GM12878 (cell line): ENCODE results near the gene SORCS2. TPM values are rescaled to one million over a fixed set of nuclear protein-coding genes. Genes with fewer than 3 reads are reported as not detected.

Experiments
- ATAC-seq: fragments of 200-7000 bp; cut with Tn5 transposase; 3 replicates; pipeline ENCODE4 v1.9.1; 2020; ENCODE audit warnings: mild to moderate bottlenecking, moderate library complexity
- BruUV-seq: library from RNA; stranded (reverse); fragments of 400-500 nt; replicated peaks from 2 replicates; lab custom pipeline; 2021; lab: Mats Ljungman, UMichigan
- CTCF ChIA-PET: fragments of 300-600 bp; sonication (Branson Sonifier 250); formaldehyde crosslinking; extraction: SDS; loops from one replicate; lab custom pipeline; 2021; ENCODE audit warnings: inconsistent platforms; lab: Yijun Ruan, JAX
- POLR2A ChIA-PET: fragments of 350-600 bp; formaldehyde crosslinking; extraction: SDS; loops from one replicate; lab custom pipeline; 2021; ENCODE audit warnings: inconsistent platforms; lab: Charles Lee
- RAD21 ChIA-PET: fragments of 300-600 bp; sonication (Branson Sonifier 250); formaldehyde crosslinking; loops from one replicate; lab custom pipeline; 2023; ENCODE audit warnings: antibody characterized with exemption; ENCODE audit not compliant: unreplicated experiment; lab: Charles Lee
- SMC1A ChIA-PET: fragments of 300-600 bp; sonication (Branson Sonifier 250); formaldehyde crosslinking; loops from one replicate; lab custom pipeline; 2023; ENCODE audit not compliant: unreplicated experiment, uncharacterized antibody; lab: Charles Lee
- DNase-seq: peaks from one replicate; pipeline ENCODE4 v3.0.0-alpha.2; 2011; ENCODE audit warnings: low read depth, low spot score
- FAIRE-seq: peaks from 3 replicates; lab custom pipeline; 2011; peaks lifted over from hg19 to GRCh38; lab: Jason Lieb, UNC
- H2AFZ ChIP-seq: 2 replicates; pipeline ENCODE4 v1.6.0; 2011; ENCODE audit warnings: low read depth, low read length, control low read depth; ENCODE audit not compliant: control insufficient read depth
- H3K27ac ChIP-seq: 2 replicates; pipeline ENCODE4 v1.5.1; 2011; ENCODE audit warnings: control low read depth; ENCODE audit not compliant: control insufficient read depth, insufficient read depth
- H3K27me3 ChIP-seq, 2 experiments: replicated peaks in 1 of 2; 2 replicates each; pipeline versions ENCODE4 v1.6.0 to v1.6.1; 2011; ENCODE audit warnings: low read length in 1 of 2; ENCODE audit not compliant: control insufficient read depth in 2 of 2, insufficient read depth in 2 of 2
- H3K36me3 ChIP-seq, 2 experiments: 2 replicates each; pipeline ENCODE4 v1.5.1; 2011; ENCODE audit warnings: low read length in 1 of 2; ENCODE audit not compliant: control insufficient read depth in 2 of 2, insufficient read depth in 2 of 2
- H3K4me1 ChIP-seq: 2 replicates; pipeline ENCODE4 v1.6.1; 2011; ENCODE audit warnings: mild to moderate bottlenecking, low read length, moderate library complexity, mixed read lengths; ENCODE audit not compliant: control insufficient read depth, insufficient read depth
- H3K4me2 ChIP-seq: 2 replicates; pipeline ENCODE4 v1.6.0; 2011; ENCODE audit warnings: control low read depth; ENCODE audit not compliant: control insufficient read depth, insufficient read depth
- H3K4me3 ChIP-seq: fragments of 200-600 bp; sonication (generic); 2 replicates; pipeline ENCODE4 v1.5.1; 2016
- H3K79me2 ChIP-seq: 2 replicates; pipeline ENCODE4 v1.6.0; 2011; ENCODE audit warnings: low read length; ENCODE audit not compliant: control insufficient read depth, insufficient read depth
- H3K9ac ChIP-seq: 2 replicates; pipeline ENCODE4 v1.8.0; 2011; ENCODE audit warnings: low read length, control low read depth, mixed read lengths; ENCODE audit not compliant: control insufficient read depth, insufficient read depth
- H3K9me3 ChIP-seq: replicated peaks from 3 replicates; pipeline ENCODE4 v1.5.1; 2011; ENCODE audit warnings: mild to moderate bottlenecking, low read length; ENCODE audit not compliant: control insufficient read depth, insufficient read depth
- H4K20me1 ChIP-seq: 2 replicates; pipeline ENCODE4 v1.6.0; 2011; ENCODE audit not compliant: control insufficient read depth, insufficient read depth
- CHD4 ChIP-seq: fragments of 200-600 bp; sonication (generic); IDR thresholded peaks from 2 replicates; pipeline ENCODE4 v1.6.1; 2016; ENCODE audit warnings: mild to moderate bottlenecking
- MEF2B ChIP-seq: fragments of 450-650 bp; IDR thresholded peaks from 2 replicates; pipeline ENCODE4 v1.6.1; 2018; ENCODE audit warnings: mild to moderate bottlenecking, moderate library complexity; ENCODE audit not compliant: partially characterized antibody, poor library complexity, severe bottlenecking
- NBN ChIP-seq: fragments of 450-650 bp; IDR thresholded peaks from 2 replicates; pipeline ENCODE4 v1.6.1; 2016
- NFXL1 ChIP-seq: fragments of 450-650 bp; IDR thresholded peaks from 2 replicates; pipeline ENCODE4 v1.6.1; 2017; ENCODE audit warnings: antibody characterized with exemption, mild to moderate bottlenecking, borderline replicate concordance
- NFYB ChIP-seq: IDR thresholded peaks from 2 replicates; pipeline ENCODE4 v1.6.1; 2011; ENCODE audit warnings: low read depth, mild to moderate bottlenecking, low read length, improper control_type of control experiment, moderate library complexity; ENCODE audit not compliant: insufficient read depth
- NR2C1 ChIP-seq: fragments of 450-650 bp; IDR thresholded peaks from 2 replicates; pipeline ENCODE4 v1.6.1; 2017; ENCODE audit warnings: antibody characterized with exemption, mild to moderate bottlenecking, moderate library complexity
- POLR2A ChIP-seq: IDR thresholded peaks from 2 replicates; pipeline ENCODE4 v1.6.1; 2011; ENCODE audit warnings: low read depth, mild to moderate bottlenecking, low read length
- POLR2AphosphoS5 ChIP-seq: IDR thresholded peaks from 2 replicates; pipeline ENCODE4 v1.6.1; 2011; ENCODE audit warnings: mild to moderate bottlenecking, low read length, inconsistent platforms
- TBL1XR1 ChIP-seq: IDR thresholded peaks from 2 replicates; pipeline ENCODE4 v1.6.1; 2012; ENCODE audit warnings: low read depth, low read length, improper control_type of control experiment
- TCF12 ChIP-seq: IDR thresholded peaks from 2 replicates; pipeline ENCODE4 v1.6.1; 2011; ENCODE audit warnings: low read depth, mild to moderate bottlenecking, low read length
- TCF3 ChIP-seq: IDR thresholded peaks from 2 replicates; pipeline ENCODE4 v1.6.1; 2012; ENCODE audit warnings: low read depth, mild to moderate bottlenecking, low read length, borderline replicate concordance; ENCODE audit not compliant: insufficient read depth
- WGBS: methylation state at CpG from one replicate; pipeline ENCODE4 v1.1.6; 2016; ENCODE audit warnings: low lambda C conversion rate; ENCODE audit not compliant: insufficient replicate concordance, insufficient coverage; ENCODE audit errors: missing lambda C conversion rate; 5-methylcytosine and 5-hydroxymethylcytosine counted together
- in situ Hi-C: fragments of 300-500 bp; cut with MboI; formaldehyde crosslinking; loops from 9 replicates; pipeline ENCODE4 v1.14.3; 2018; ENCODE audit warnings: mixed read lengths
- intact Hi-C: fragments of 100-400 bp; cut with micrococcal nuclease; formaldehyde crosslinking; loops from one replicate; pipeline ENCODE4 v1.14.2; 2022; ENCODE audit not compliant: unreplicated experiment
- polyA plus RNA-seq, 11 experiments: library from polyadenylated mRNA; depleted of rRNA in 4 of 11; unstranded in 6 of 11; stranded (reverse) in 5 of 11; fragments of >200 nt; fragmentation: Nextera tagmentation in 4 of 11; fragmentation: Illumina TruSeq in 1 of 11; extraction: Ambion mirVana in 4 of 11; extraction: Trizol in 1 of 11; gene quantifications; 1 replicate in 1 of 11; 2 replicates in 10 of 11; pipeline versions ENCODE4 v1.2.1 to v1.2.3, GENCODE V29; 2011 to 2016; ENCODE audit warnings: inconsistent platforms in 2 of 11, missing spikeins in 2 of 11, low read depth in 1 of 11
- total RNA-seq, 4 experiments: library from RNA; depleted of rRNA in 3 of 4; stranded (reverse); fragments of >200 nt in 3 of 4; fragmentation: Illumina TruSeq in 1 of 4; extraction: Trizol in 1 of 4; gene quantifications; 2 replicates each; pipeline versions ENCODE4 v1.2.1 to v1.2.3, GENCODE V29; 2013 to 2021
- TF ChIP-seq, protein P1 (sequence below): fragments of 150-350 bp; IDR thresholded peaks from 2 replicates; pipeline ENCODE4 v1.6.1; 2014; ENCODE audit warnings: mild to moderate bottlenecking, low read depth, low read length
- TF ChIP-seq, protein P2 (sequence below): fragments of 450-650 bp; IDR thresholded peaks from 2 replicates; pipeline ENCODE4 v1.6.1; 2017; ENCODE audit warnings: mild to moderate bottlenecking, low read depth, inconsistent platforms; ENCODE audit not compliant: poor library complexity, severe bottlenecking

SORCS2 gene
- total and polyA plus RNA-seq, 10 of the 15 experiments (the other 5 are each of a cell fraction or from before 2014, with no cell fraction given), result 0.01 to 0.15 (median 0.05) TPM; not detected in 5

DNA sequence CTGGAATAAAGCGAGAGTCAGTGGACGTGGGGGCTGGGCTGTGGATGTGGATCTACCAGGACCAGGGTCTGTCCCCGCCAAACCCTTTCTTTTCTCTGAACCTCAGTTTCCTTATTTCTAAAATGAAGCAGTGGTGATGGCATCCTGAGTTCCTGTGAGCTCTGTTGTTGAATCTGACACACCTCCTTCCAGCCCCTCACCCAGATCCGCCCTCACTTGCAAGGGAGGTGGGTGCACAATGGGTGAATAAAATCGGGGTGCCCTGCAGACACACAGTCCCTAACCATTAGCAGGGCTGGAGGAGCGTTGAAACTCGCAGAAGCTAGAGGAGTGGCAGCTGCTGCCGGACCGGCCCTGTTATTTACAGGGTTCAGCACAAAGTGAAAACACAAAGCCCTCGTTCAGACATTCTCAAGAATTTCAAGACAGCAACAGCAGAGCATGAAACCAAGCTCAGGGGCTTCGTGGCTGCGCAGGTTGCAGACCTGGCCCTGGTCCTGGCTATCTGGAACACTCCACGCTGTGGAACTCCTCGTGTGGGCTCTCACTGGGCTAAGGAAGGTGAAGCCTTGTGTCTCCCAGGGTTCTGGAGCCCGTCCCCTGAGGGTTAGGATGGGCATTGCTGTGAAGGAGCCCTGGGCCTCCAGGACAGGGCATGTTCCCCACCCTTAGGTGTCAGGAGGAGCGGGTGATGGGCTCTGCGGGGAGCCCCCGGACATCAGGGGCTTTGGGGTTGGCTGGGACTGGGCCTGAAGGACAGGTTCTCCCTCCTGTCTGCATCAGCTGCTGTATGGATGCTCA lies 199.5 kb downstream of the SORCS2 start (continued):
- TF ChIP-seq, protein P1, sequence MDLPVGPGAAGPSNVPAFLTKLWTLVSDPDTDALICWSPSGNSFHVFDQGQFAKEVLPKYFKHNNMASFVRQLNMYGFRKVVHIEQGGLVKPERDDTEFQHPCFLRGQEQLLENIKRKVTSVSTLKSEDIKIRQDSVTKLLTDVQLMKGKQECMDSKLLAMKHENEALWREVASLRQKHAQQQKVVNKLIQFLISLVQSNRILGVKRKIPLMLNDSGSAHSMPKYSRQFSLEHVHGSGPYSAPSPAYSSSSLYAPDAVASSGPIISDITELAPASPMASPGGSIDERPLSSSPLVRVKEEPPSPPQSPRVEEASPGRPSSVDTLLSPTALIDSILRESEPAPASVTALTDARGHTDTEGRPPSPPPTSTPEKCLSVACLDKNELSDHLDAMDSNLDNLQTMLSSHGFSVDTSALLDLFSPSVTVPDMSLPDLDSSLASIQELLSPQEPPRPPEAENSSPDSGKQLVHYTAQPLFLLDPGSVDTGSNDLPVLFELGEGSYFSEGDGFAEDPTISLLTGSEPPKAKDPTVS, result no peak
- TF ChIP-seq NFYB (no peak), NR2C1 (no peak), NFXL1 (no peak), TCF3 (no peak), POLR2AphosphoS5 (no peak), TCF12 (no peak)

DNA sequence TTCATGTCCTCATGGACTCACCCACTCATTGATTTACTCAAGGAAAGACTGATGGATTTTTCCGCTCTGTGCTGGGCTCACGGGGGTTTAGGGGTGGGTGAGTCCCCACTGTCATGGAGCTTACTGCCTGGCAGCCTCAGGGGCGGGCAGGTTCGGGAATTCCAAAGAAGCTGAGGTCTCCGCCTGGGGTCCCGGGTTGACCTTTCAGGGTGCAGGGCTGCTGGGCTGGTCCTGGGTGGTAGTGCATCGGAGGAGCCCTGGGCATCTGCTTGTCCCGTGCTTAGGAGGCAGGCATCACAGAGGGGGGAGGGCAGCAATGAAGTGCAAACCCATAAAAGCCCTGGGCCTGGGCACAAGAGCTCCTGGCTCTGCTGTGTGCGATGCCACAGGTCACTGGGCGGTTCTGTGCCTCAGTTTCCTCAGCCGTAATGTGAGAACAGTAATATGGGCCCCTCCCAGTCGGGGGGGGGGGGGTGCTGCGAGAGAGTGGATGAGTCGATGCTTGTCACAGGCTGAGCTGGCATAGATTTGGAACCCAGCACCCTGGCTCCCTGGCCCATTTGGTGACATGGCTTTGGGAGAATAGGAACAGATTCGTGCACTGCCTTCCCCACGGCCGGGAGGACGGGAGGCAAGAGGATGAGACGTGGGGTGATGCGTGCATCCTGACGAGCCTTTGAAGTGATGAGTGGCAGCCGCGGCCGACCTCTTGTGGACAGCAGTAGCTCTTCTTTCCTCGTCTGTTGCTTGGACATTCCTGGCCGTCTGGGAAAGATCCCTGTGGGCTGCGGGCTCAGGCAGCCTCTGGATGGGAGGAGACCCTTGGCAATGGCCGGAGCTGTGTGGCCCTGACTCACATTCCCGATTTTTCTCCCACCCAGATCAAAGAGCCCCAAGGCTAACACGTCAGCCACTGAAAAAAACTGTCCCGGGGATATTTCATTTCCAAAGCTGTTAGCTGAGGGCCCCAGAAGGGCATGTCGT lies 200.4 kb downstream of the SORCS2 start:
- ChIA-PET CTCF (interaction anchor here (0.6 kb wide), 1 partner anchor 1573 kb away, joined by 3 read pairs; no protein-coding TSS in a partner anchor), SMC1A (interaction anchor here (1.5 kb wide), 1 partner anchor 410 kb away, joined by 4 read pairs; no protein-coding TSS in a partner anchor), POLR2A (no interaction called here), RAD21 (no interaction called here)
- Histone ChIP-seq H3K4me2 (no peak overlapping the region), H3K27me3 (no peaks in the 10 kb centered on the region; a peak in 1 of 4 replicates), H3K79me2 (no peaks in the 10 kb centered on the region), H2AFZ (no peak overlapping the region), H3K27ac (no peak overlapping the region), H3K36me3 (no peaks in the 10 kb centered on the region), H4K20me1 (no peaks in the 10 kb centered on the region), H3K4me3 (no peak overlapping the region), H3K9ac (no peak overlapping the region), H3K9me3 (no peaks in the 10 kb centered on the region), H3K4me1 (no peaks in the 10 kb centered on the region)
- FAIRE-seq, result no peak
- TF ChIP-seq NBN, result no peak
- TF ChIP-seq POLR2A, result no peak
- no peak for TF ChIP-seq TBL1XR1
- TF ChIP-seq CHD4, result no peak
- TF ChIP-seq, protein P2, sequence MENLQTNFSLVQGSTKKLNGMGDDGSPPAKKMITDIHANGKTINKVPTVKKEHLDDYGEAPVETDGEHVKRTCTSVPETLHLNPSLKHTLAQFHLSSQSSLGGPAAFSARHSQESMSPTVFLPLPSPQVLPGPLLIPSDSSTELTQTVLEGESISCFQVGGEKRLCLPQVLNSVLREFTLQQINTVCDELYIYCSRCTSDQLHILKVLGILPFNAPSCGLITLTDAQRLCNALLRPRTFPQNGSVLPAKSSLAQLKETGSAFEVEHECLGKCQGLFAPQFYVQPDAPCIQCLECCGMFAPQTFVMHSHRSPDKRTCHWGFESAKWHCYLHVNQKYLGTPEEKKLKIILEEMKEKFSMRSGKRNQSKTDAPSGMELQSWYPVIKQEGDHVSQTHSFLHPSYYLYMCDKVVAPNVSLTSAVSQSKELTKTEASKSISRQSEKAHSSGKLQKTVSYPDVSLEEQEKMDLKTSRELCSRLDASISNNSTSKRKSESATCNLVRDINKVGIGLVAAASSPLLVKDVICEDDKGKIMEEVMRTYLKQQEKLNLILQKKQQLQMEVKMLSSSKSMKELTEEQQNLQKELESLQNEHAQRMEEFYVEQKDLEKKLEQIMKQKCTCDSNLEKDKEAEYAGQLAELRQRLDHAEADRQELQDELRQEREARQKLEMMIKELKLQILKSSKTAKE, result no peak
- no peak for TF ChIP-seq MEF2B
- intact Hi-C loops (no loop called here), in situ Hi-C loops (no loop called here)
- DNase-seq, result no peak
- ATAC-seq, result no peak
- WGBS, result 30% methylated on average over 31 of the region's 32 CpGs
- no TSS peak for BruUV-seq
